HEK293 (cell line): ENCODE measurements around the gene NAGA.
"Not testable (repeated sequence)": the region's sequence is repeated elsewhere in the genome, so short reads cannot be mapped to it uniquely, and the experiment has no call there.

Experiments
- CTCF ChIA-PET: fragments of 350-600 bp; formaldehyde crosslinking; extraction: SDS; loops from one replicate; lab custom pipeline; 2021; ENCODE audit warnings: antibody characterized with exemption; lab: Yijun Ruan, JAX
- POLR2A ChIA-PET: fragments of 300-600 bp; formaldehyde crosslinking; extraction: SDS; loops from one replicate; lab custom pipeline; 2020; ENCODE audit warnings: antibody characterized with exemption, inconsistent platforms; lab: Yijun Ruan, JAX
- H3K27ac ChIP-seq: fragments of 200-500 bp; sonication (Bioruptor generic); 2 replicates; pipeline ENCODE4 v1.5.1; 2014; ENCODE audit warnings: low read depth, low read length, control low read depth, inconsistent platforms; ENCODE audit errors: extremely low read depth
- H3K36me3 ChIP-seq, 2 experiments: fragments of 200-500 bp in 1 of 2; sonication (Bioruptor generic) in 1 of 2; 1 replicate in 1 of 2; 2 replicates in 1 of 2; pipeline ENCODE4 v1.5.1; 2014 to 2017; ENCODE audit warnings: inconsistent platforms in 2 of 2, low read length in 2 of 2; ENCODE audit not compliant: control insufficient read depth in 2 of 2, insufficient read depth in 1 of 2
- H3K4me1 ChIP-seq: fragments of 200-500 bp; sonication (Bioruptor generic); 2 replicates; pipeline ENCODE4 v1.5.1; 2014; ENCODE audit warnings: mild to moderate bottlenecking, low read length, inconsistent platforms; ENCODE audit not compliant: control insufficient read depth, insufficient read depth
- H3K4me3 ChIP-seq: 2 replicates; pipeline ENCODE4 v1.5.1; 2011; ENCODE audit warnings: low read depth, mild to moderate bottlenecking, control low read depth, low read length, moderate library complexity
- H3K9me3 ChIP-seq: fragments of 200-500 bp; sonication (Bioruptor generic); 2 replicates; pipeline ENCODE4 v1.5.1; 2014; ENCODE audit warnings: low read depth, low read length, inconsistent platforms; ENCODE audit not compliant: control insufficient read depth, insufficient read depth
- EGR2 ChIP-seq: fragments of 450-650 bp; formaldehyde crosslinking; IDR thresholded peaks from 2 replicates; pipeline ENCODE4 v1.5.1; 2016; ENCODE audit warnings: low read depth, missing biosample characterization, missing genetic modification characterization
- GLI4 ChIP-seq: fragments of 450-650 bp; formaldehyde crosslinking; IDR thresholded peaks from 2 replicates; pipeline ENCODE4 v1.5.1; 2016; ENCODE audit warnings: missing biosample characterization, missing genetic modification characterization
- PRDM1 ChIP-seq: fragments of 450-650 bp; formaldehyde crosslinking; IDR thresholded peaks from 2 replicates; pipeline ENCODE4; 2016; ENCODE audit warnings: missing biosample characterization, missing genetic modification characterization
- SETDB1 ChIP-seq: IDR thresholded peaks from one replicate; pipeline ENCODE4 v1.6.1; 2017; ENCODE audit warnings: mild to moderate bottlenecking, low read length, moderate library complexity, mixed read lengths; ENCODE audit not compliant: insufficient read length
- SP7 ChIP-seq: fragments of 450-650 bp; formaldehyde crosslinking; IDR thresholded peaks from 2 replicates; pipeline ENCODE4 v1.5.1; 2016; ENCODE audit warnings: missing biosample characterization, missing genetic modification characterization
- ZBTB1 ChIP-seq: fragments of 450-650 bp; formaldehyde crosslinking; IDR thresholded peaks from 2 replicates; pipeline ENCODE4 v1.5.1; 2016; ENCODE audit warnings: missing biosample characterization, missing genetic modification characterization
- ZBTB21 ChIP-seq: fragments of 450-650 bp; formaldehyde crosslinking; IDR thresholded peaks from 2 replicates; pipeline ENCODE4 v1.5.1; 2017; ENCODE audit warnings: missing biosample characterization, missing genetic modification characterization
- ZFP41 ChIP-seq: fragments of 450-650 bp; formaldehyde crosslinking; IDR thresholded peaks from 2 replicates; pipeline ENCODE4 v1.5.1; 2016; ENCODE audit warnings: missing biosample characterization, missing genetic modification characterization, borderline replicate concordance
- ZNF132 ChIP-seq: fragments of 450-650 bp; formaldehyde crosslinking; IDR thresholded peaks from 2 replicates; pipeline ENCODE4 v1.5.1; 2017; ENCODE audit warnings: missing biosample characterization, missing genetic modification characterization, borderline replicate concordance
- ZNF239 ChIP-seq: fragments of 450-650 bp; formaldehyde crosslinking; IDR thresholded peaks from 2 replicates; pipeline ENCODE4 v1.5.1; 2016; ENCODE audit warnings: missing biosample characterization, missing genetic modification characterization
- ZNF350 ChIP-seq: fragments of 450-650 bp; formaldehyde crosslinking; IDR thresholded peaks from 2 replicates; pipeline ENCODE4 v1.5.0; 2017; ENCODE audit warnings: missing biosample characterization, mild to moderate bottlenecking, missing genetic modification characterization
- ZNF394 ChIP-seq: fragments of 450-650 bp; formaldehyde crosslinking; IDR thresholded peaks from 2 replicates; pipeline ENCODE4 v1.5.1; 2016; ENCODE audit warnings: missing biosample characterization, missing genetic modification characterization, mild to moderate bottlenecking, moderate library complexity, borderline replicate concordance
- ZNF521 ChIP-seq: fragments of 450-650 bp; formaldehyde crosslinking; IDR thresholded peaks from 2 replicates; pipeline ENCODE4 v1.5.1; 2017; ENCODE audit warnings: missing biosample characterization, mild to moderate bottlenecking, missing genetic modification characterization
- ZNF560 ChIP-seq: fragments of 450-650 bp; formaldehyde crosslinking; IDR thresholded peaks from 2 replicates; pipeline ENCODE4 v1.5.1; 2017; ENCODE audit warnings: missing biosample characterization, missing genetic modification characterization, borderline replicate concordance
- ZNF561 ChIP-seq: fragments of 450-650 bp; IDR thresholded peaks from 2 replicates; pipeline ENCODE4 v1.5.1; 2018; ENCODE audit warnings: missing biosample characterization, missing genetic modification characterization, borderline replicate concordance
- ZNF623 ChIP-seq: fragments of 450-650 bp; formaldehyde crosslinking; IDR thresholded peaks from 2 replicates; pipeline ENCODE4 v1.5.1; 2016; ENCODE audit warnings: missing biosample characterization, missing genetic modification characterization
- ZNF791 ChIP-seq: fragments of 450-650 bp; formaldehyde crosslinking; IDR thresholded peaks from 2 replicates; pipeline ENCODE4 v1.5.1; 2016; ENCODE audit warnings: missing biosample characterization, missing genetic modification characterization
- TF ChIP-seq, protein P1 (sequence below): fragments of 450-650 bp; formaldehyde crosslinking; IDR thresholded peaks from 2 replicates; pipeline ENCODE4 v1.5.1; 2016; ENCODE audit warnings: missing biosample characterization, missing genetic modification characterization
- TF ChIP-seq, protein P2 (sequence below): fragments of 450-650 bp; formaldehyde crosslinking; IDR thresholded peaks from 2 replicates; pipeline ENCODE4 v1.5.1; 2016; ENCODE audit warnings: missing biosample characterization, missing genetic modification characterization
- TF ChIP-seq, protein P3 (sequence below): fragments of 450-650 bp; formaldehyde crosslinking; IDR thresholded peaks from 2 replicates; pipeline ENCODE4 v1.5.1; 2017; ENCODE audit warnings: missing biosample characterization, missing genetic modification characterization
- TF ChIP-seq, protein P4 (sequence below): fragments of 450-650 bp; IDR thresholded peaks from 2 replicates; pipeline ENCODE4 v1.5.1; 2018; ENCODE audit warnings: missing biosample characterization, mild to moderate bottlenecking, missing genetic modification characterization

NAGA gene

DNA sequence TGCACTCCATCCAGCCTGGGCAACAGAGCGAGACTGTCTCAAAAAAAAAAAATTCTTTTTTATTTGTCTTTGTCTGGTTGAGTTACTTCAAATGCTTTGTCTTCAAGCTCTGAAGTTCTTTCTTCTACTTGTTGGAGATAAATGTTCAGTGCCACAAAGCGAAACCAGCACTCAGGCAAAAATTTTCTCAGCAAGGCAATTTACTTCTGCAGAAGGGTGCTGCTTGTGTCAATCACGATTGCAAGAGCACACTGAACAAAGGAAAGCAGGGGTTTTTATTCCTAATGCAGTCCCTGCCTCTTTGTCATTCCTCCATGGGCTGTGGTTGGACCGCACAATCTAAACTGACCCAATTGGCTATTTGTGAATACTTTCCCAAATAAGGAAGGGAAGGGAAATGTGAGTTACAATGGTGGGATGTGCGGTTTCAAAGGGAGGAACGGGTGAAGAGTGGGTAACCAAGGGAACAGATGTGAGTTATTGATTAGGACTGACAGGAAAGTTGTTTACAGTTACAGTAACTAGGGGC lies 33.8 kb upstream of the NAGA start:
- TF ChIP-seq SETDB1, result peak; percentile 88
- CTCF ChIA-PET, result interaction anchor here (0.7 to 3.0 kb wide), 4 partner anchors 13 to 340 kb away, joined by 3 to 8 read pairs (median 4); partner anchors contain the start of gene NDUFA6
- H3K27ac ChIP-seq, H3K4me1 ChIP-seq, H3K4me3 ChIP-seq, POLR2A ChIA-PET, H3K36me3 ChIP-seq, H3K9me3 ChIP-seq: not testable (repeated sequence)

DNA sequence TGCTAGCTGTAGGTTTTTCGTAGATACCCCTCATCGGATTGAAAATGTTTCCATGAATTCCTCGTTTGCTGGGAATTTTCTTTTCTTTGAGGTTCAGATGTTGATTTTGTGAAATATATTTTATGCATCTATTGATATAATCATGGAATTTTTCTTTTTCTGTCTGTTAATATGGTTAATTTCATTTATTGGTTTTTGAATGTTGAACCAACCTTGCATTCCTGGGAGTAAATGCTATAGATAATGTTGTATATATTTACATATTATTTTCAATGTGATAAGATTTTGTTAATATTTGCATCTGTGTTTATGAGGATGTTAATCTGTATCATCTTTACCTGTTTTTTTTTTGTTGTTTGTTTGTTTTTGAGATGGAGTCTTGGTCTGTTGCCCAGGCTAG lies 30.6 kb upstream of the NAGA start:
- H3K4me3 ChIP-seq, result no peak overlapping the region
- H3K36me3 ChIP-seq, result no peaks in the 10 kb centered on the region; a peak in 1 of 3 replicates
- TF ChIP-seq ZBTB1 (tag by site-specific recombination) (no peak), SETDB1 (peak; percentile 47), GLI4 (no peak), ZNF561 (tag by site-specific recombination) (no peak), ZBTB21 (tag by site-specific recombination) (no peak), ZNF239 (tag by site-specific recombination) (no peak)
- TF ChIP-seq, protein P1, sequence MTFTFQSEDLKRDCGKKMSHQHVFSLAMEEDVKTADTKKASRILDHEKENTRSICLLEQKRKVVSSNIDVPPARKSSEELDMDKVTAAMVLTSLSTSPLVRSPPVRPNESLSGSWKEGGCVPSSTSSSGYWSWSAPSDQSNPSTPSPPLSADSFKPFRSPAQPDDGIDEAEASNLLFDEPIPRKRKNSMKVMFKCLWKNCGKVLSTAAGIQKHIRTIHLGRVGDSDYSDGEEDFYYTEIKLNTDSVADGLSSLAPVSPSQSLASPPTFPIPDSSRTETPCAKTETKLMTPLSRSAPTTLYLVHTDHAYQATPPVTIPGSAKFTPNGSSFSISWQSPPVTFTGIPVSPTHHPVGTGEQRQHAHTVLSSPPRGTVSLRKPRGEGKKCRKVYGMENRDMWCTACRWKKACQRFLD (tag by site-specific recombination), result no peak
- TF ChIP-seq, protein P2, sequence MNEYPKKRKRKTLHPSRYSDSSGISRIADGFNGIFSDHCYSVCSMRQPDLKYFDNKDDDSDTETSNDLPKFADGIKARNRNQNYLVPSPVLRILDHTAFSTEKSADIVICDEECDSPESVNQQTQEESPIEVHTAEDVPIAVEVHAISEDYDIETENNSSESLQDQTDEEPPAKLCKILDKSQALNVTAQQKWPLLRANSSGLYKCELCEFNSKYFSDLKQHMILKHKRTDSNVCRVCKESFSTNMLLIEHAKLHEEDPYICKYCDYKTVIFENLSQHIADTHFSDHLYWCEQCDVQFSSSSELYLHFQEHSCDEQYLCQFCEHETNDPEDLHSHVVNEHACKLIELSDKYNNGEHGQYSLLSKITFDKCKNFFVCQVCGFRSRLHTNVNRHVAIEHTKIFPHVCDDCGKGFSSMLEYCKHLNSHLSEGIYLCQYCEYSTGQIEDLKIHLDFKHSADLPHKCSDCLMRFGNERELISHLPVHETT, result no peak
- TF ChIP-seq, protein P3, sequence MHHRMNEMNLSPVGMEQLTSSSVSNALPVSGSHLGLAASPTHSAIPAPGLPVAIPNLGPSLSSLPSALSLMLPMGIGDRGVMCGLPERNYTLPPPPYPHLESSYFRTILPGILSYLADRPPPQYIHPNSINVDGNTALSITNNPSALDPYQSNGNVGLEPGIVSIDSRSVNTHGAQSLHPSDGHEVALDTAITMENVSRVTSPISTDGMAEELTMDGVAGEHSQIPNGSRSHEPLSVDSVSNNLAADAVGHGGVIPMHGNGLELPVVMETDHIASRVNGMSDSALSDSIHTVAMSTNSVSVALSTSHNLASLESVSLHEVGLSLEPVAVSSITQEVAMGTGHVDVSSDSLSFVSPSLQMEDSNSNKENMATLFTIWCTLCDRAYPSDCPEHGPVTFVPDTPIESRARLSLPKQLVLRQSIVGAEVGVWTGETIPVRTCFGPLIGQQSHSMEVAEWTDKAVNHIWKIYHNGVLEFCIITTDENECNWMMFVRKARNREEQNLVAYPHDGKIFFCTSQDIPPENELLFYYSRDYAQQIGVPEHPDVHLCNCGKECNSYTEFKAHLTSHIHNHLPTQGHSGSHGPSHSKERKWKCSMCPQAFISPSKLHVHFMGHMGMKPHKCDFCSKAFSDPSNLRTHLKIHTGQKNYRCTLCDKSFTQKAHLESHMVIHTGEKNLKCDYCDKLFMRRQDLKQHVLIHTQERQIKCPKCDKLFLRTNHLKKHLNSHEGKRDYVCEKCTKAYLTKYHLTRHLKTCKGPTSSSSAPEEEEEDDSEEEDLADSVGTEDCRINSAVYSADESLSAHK (tag by site-specific recombination), result no peak
- no peaks in the 10 kb centered on the region for H3K4me1 ChIP-seq
- no peaks in the 10 kb centered on the region for H3K9me3 ChIP-seq
- POLR2A ChIA-PET, result no interaction called here
- no peak overlapping the region for H3K27ac ChIP-seq
- CTCF ChIA-PET, result interaction anchor here (1.0 to 2.9 kb wide), 4 partner anchors 8 to 144 kb away, joined by 3 to 14 read pairs (median 7); no protein-coding TSS in a partner anchor

DNA sequence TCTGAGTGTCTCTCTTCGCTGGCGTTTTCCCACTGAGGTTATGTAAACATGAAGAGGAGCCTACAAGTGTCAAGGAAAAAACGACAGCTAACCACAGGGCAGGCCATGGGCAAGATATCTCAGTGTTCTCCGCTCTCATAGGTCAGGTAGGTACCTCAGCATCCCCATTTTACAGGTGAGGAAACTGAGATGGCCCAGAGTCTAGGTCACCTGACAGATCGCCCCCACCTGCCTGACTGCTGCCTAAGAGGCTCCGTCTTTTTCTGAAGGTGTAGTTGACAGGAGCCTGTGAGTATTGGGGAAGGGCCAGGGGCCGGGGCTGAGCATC lies 20.8 kb upstream of the NAGA start:
- TF ChIP-seq EGR2 (tag by site-specific recombination), result no peak
- TF ChIP-seq ZNF350 (tag by site-specific recombination), result no peak
- TF ChIP-seq, protein P4, sequence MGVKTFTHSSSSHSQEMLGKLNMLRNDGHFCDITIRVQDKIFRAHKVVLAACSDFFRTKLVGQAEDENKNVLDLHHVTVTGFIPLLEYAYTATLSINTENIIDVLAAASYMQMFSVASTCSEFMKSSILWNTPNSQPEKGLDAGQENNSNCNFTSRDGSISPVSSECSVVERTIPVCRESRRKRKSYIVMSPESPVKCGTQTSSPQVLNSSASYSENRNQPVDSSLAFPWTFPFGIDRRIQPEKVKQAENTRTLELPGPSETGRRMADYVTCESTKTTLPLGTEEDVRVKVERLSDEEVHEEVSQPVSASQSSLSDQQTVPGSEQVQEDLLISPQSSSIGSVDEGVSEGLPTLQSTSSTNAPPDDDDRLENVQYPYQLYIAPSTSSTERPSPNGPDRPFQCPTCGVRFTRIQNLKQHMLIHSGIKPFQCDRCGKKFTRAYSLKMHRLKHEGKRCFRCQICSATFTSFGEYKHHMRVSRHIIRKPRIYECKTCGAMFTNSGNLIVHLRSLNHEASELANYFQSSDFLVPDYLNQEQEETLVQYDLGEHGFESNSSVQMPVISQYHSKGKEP (tag by site-specific recombination), result no peak
- TF ChIP-seq SP7, result no peak
- TF ChIP-seq ZNF623 (tag by site-specific recombination), result no peak
- no peak for TF ChIP-seq ZNF521 (tag by site-specific recombination)
- no peak for TF ChIP-seq ZNF132 (tag by site-specific recombination)
- no peak for TF ChIP-seq ZNF791 (tag by site-specific recombination)
- no peak for TF ChIP-seq ZNF560
- TF ChIP-seq ZFP41 (tag by site-specific recombination), result no peak
- no peak for TF ChIP-seq ZNF394 (tag by site-specific recombination)
- no peak for TF ChIP-seq PRDM1 (tag by site-specific recombination)
- Histone ChIP-seq H3K27ac (peak overlapping the region; percentile 71), H3K4me1 (no peaks in the 10 kb centered on the region), H3K9me3 (no peaks in the 10 kb centered on the region), H3K4me3 (peak overlapping the region; percentile 58), H3K36me3 (peaks cover 22% of the 10 kb centered on the region in 2 experiments)
- ChIA-PET POLR2A (interaction anchor here (0.9 to 4.6 kb wide), 10 partner anchors 7 to 403 kb away, joined by 3 to 56 read pairs (median 6); partner anchors contain the start of genes CCDC134, CENPM, SEPTIN3 and SMDT1), CTCF (interaction anchor here (0.6 to 5.4 kb wide), 33 partner anchors 9 to 501 kb away, joined by 3 to 43 read pairs (median 4); no protein-coding TSS in a partner anchor)
